HEK293 (cell line): ENCODE measurements around the gene SIDT2.

Source experiments
- CTCF ChIP-seq: fragments of 450-650 bp; formaldehyde crosslinking; IDR thresholded peaks from 2 replicates; pipeline ENCODE4 v1.5.1; 2016; ENCODE audit warnings: missing biosample characterization, missing genetic modification characterization
- SP2 ChIP-seq: fragments of 450-650 bp; formaldehyde crosslinking; IDR thresholded peaks from 2 replicates; pipeline ENCODE4 v1.5.1; 2016; ENCODE audit warnings: missing biosample characterization, missing genetic modification characterization
- TF ChIP-seq, protein P1 (sequence below): fragments of 450-650 bp; IDR thresholded peaks from 2 replicates; pipeline ENCODE4 v1.5.1; 2018; ENCODE audit warnings: missing biosample characterization, mild to moderate bottlenecking, missing genetic modification characterization

DNA sequence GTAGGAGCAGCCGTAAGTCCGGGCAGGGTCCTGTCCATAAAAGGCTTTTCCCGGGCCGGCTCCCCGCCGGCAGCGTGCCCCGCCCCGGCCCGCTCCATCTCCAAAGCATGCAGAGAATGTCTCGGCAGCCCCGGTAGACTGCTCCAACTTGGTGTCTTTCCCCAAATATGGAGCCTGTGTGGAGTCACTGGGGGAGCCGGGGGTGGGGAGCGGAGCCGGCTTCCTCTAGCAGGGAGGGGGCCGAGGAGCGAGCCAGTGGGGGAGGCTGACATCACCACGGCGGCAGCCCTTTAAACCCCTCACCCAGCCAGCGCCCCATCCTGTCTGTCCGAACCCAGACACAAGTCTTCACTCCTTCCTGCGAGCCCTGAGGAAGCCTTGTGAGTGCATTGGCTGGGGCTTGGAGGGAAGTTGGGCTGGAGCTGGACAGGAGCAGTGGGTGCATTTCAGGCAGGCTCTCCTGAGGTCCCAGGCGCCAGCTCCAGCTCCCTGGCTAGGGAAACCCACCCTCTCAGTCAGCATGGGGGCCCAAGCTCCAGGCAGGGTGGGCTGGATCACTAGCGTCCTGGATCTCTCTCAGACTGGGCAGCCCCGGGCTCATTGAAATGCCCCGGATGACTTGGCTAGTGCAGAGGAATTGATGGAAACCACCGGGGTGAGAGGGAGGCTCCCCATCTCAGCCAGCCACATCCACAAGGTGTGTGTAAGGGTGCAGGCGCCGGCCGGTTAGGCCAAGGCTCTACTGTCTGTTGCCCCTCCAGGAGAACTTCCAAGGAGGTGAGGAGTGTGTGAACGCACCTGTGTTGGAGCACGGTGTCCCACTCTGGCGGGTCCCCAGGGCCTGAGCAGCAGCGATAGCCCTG lies 20.7 kb downstream of the SIDT2 start, which contains the start of gene TAGLN:
- no peak for TF ChIP-seq CTCF (tag by site-specific recombination)
- TF ChIP-seq SP2, result no peak
- TF ChIP-seq, protein P1, sequence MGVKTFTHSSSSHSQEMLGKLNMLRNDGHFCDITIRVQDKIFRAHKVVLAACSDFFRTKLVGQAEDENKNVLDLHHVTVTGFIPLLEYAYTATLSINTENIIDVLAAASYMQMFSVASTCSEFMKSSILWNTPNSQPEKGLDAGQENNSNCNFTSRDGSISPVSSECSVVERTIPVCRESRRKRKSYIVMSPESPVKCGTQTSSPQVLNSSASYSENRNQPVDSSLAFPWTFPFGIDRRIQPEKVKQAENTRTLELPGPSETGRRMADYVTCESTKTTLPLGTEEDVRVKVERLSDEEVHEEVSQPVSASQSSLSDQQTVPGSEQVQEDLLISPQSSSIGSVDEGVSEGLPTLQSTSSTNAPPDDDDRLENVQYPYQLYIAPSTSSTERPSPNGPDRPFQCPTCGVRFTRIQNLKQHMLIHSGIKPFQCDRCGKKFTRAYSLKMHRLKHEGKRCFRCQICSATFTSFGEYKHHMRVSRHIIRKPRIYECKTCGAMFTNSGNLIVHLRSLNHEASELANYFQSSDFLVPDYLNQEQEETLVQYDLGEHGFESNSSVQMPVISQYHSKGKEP (tag by site-specific recombination), result no peak
